Vagina (tissue), 2 donors: ENCODE results near the gene ZNF71.

Experiments used
- POLR2A ChIP-seq, 2 donors: fragments of 450-650 bp; IDR thresholded peaks; one replicate each; pipeline ENCODE4 v1.6.1; 2017; ENCODE audit warnings: antibody characterized with exemption in 2 of 2, mild to moderate bottlenecking in 2 of 2, moderate library complexity in 2 of 2
- TF ChIP-seq, protein P1 (sequence below), 3 experiments: fragments of 450-650 bp in 2 of 3; fragments of 200-600 bp in 1 of 3; sonication (generic) in 1 of 3; IDR thresholded peaks; one replicate each; pipeline ENCODE4 v1.5.1; 2017 to 2019; ENCODE audit warnings: antibody characterized with exemption in 3 of 3, mild to moderate bottlenecking in 2 of 3, moderate library complexity in 2 of 3

DNA sequence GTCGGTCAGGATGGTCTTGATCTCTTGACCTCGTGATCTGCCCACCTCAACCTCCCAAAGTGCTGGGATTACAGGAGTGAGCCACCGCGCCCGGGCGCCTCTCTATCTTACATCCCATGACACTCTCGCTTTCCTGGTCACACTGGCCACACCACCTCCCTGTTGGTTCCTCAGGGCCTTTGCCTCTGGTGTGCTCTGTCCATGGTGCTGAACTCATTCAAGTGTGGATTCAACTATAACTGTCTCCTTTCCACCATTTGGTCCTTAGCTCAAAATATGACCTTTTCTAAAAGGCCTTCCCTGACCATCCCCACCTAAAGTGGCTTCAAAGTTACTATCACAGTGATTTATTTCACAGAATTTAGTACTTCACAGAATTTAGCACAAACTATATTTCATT lies 44.1 kb downstream of the ZNF71 start:
- TF ChIP-seq, protein P1, sequence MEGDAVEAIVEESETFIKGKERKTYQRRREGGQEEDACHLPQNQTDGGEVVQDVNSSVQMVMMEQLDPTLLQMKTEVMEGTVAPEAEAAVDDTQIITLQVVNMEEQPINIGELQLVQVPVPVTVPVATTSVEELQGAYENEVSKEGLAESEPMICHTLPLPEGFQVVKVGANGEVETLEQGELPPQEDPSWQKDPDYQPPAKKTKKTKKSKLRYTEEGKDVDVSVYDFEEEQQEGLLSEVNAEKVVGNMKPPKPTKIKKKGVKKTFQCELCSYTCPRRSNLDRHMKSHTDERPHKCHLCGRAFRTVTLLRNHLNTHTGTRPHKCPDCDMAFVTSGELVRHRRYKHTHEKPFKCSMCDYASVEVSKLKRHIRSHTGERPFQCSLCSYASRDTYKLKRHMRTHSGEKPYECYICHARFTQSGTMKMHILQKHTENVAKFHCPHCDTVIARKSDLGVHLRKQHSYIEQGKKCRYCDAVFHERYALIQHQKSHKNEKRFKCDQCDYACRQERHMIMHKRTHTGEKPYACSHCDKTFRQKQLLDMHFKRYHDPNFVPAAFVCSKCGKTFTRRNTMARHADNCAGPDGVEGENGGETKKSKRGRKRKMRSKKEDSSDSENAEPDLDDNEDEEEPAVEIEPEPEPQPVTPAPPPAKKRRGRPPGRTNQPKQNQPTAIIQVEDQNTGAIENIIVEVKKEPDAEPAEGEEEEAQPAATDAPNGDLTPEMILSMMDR (IDR thresholded peaks at IDR 0.05), result no peak
- no peak for TF ChIP-seq POLR2A (IDR thresholded peaks at IDR 0.05)
